Dermis blood vessel endothelial cell (primary cell): Measurements from ENCODE around the gene C1QL4. TPM values are rescaled to one million over a fixed set of nuclear protein-coding genes. Genes with fewer than 3 reads are reported as not detected.
A peak's percentile ranks its signal among the peaks of the same experiment; 100 is the strongest.
"Not testable (repeated sequence)": the region's sequence is repeated elsewhere in the genome, so short reads cannot be mapped to it uniquely, and the experiment has no call there.

ENCODE experiments used
- DNase-seq: peaks from one replicate; pipeline ENCODE4 v3.0.0; 2010
- total RNA-seq: library from RNA; depleted of rRNA; stranded (reverse); fragments of >200 nt; gene quantifications from 2 replicates; pipeline ENCODE4 v1.2.3, GENCODE V29; 2014

C1QL4 gene
- total RNA-seq, 1 donor from 2014 or later = under 0.01 TPM

- no peak for DNase-seq
Measured at GRCh38 chr12:49301760-49302159, 35.2 kb downstream of the C1QL4 start.

- peak; percentile 26 for DNase-seq
Measured at GRCh38 chr12:49298160-49298559, 38.8 kb downstream of the C1QL4 start.

GRCh38 chr12:49297695-49298060 is 39.3 kb downstream of the C1QL4 start:
- no peak for DNase-seq

GRCh38 chr12:49296836-49297694 is 39.9 kb downstream of the C1QL4 start:
- DNase-seq = no peak

GRCh38 chr12:49296034-49296835 is 40.8 kb downstream of the C1QL4 start:
- peak; percentile 46 for DNase-seq

DNA sequence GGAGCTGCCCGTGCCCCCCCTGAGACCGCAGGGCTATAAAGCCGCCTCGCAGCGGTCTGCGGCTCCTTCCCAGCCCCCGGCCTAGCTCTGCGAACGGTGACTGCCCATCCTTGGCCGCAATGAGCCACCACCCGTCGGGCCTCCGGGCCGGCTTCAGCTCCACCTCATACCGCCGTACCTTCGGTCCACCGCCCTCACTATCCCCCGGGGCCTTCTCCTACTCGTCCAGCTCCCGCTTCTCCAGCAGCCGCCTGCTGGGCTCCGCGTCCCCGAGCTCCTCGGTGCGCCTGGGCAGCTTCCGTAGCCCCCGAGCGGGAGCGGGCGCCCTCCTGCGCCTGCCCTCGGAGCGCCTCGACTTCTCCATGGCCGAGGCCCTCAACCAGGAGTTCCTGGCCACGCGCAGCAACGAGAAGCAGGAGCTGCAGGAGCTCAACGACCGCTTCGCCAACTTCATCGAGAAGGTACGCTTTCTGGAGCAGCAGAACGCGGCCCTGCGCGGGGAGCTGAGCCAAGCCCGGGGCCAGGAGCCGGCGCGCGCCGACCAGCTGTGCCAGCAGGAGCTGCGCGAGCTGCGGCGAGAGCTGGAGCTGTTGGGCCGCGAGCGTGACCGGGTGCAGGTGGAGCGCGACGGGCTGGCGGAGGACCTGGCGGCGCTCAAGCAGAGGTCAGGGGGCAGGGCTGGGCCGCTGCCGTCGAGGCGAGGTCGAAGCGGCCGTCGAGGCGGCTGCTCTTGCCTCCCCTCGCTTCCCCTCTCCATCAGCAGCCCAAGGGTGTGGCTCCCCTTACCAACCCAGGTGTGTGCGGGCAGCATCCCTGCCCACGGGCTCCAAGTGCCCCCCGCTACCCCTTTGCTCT is 41.7 kb downstream of the C1QL4 start, which contains the start of gene PRPH:
Gene PRPH, plus strand, starts transcription at position 66 of the 855 bp plus-strand sequence. Its CDS starts 54 bp downstream, at position 120.
- peak; percentile 23 for DNase-seq

GRCh38 chr12:49294804-49295081 is 42.2 kb downstream of the C1QL4 start:
- no peak for DNase-seq

DNA sequence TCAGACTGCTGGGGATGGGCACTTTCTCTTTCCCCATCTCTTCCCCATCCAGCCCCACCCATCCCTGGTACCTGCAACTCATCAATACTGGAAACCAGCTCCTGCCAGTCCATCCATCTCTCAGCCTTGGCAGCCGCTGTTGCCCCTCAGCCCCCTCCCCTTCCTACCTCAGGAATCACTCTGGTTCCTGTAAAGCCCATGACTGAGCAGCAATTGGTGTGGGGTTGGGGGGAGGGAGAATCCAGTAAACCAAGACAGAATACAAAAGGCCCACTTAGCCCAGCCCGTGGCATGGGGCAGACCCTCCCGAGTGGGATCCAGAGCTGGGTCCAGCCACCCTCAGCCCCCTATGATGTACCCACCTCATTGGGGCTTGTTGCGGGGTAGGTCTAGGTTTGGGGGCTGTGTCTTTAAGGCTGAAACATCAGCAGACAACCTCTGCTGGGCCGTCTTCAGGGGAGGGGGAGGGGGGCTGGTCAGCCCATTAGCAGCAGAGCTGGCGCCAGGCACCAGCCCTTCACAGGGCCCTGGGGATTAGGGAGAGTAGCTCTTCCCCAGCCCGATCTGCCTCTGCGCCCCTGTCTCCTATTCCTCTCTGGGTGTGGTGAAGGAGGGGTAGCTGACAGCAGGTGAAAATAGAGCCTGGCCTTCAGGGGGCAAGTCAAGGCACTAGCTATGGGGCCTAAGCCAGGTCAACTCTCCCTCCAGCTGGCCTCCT is 42.7 kb downstream of the C1QL4 start:
- DNase-seq = no peak

- DNase-seq = no peak
Measured at GRCh38 chr12:49293056-49293956, 43.7 kb downstream of the C1QL4 start.

- no peak for DNase-seq
Measured at GRCh38 chr12:49292729-49293055, 44.3 kb downstream of the C1QL4 start.

DNA sequence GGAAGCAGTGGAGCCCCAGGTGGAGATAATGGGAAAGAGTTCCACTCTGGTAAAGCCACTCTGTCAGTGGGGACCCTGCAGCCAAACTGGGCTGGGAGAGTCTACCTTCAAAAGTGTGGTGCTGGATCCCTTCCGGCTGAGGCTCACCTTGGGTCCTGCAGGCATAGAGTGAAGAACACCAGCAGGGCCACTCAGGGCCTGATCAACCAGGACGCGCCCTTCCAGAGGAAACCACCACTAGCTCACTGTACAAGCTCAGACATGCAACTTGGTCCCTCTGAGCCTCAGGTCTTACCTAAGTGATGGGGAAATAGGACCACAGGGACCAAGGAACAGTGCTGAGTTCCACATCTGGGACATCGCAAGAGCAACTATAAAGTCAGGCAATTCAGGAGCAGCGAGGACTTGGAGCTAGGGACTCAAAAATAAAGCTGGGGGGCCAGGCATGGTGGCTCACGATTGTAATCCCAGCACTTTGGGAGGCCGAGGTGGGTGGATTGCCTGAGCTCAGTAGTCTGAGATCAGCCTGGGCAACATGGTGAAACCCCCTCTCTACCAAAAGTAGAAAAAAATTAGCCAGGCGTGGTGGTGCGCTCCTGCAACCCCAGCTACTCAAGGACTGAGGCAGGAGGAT is 47.9 kb downstream of the C1QL4 start:
- DNase-seq = no peak

- peak; percentile 75 for DNase-seq
Measured at GRCh38 chr12:49288412-49288853, 48.6 kb downstream of the C1QL4 start.

DNA sequence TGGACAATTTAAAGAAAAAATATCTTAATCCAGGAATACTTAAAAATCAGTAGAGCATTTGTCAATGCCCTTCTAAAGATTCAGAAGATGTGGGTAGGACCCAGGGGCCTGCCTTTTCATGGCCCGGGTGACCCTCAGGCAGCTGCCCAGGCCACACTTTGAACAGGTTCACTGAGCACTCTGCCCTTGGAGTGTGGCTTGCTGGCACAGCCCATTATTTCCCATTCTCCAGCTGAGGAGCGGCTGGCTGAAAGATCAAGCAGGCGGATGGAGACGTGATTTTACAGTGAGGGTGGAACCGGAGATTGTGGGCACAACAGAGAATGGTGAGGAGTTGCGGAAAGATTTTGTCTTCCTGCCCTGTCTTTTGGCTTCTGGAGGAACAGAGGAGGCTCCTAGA is 49.1 kb downstream of the C1QL4 start:
- no peak for DNase-seq

DNA sequence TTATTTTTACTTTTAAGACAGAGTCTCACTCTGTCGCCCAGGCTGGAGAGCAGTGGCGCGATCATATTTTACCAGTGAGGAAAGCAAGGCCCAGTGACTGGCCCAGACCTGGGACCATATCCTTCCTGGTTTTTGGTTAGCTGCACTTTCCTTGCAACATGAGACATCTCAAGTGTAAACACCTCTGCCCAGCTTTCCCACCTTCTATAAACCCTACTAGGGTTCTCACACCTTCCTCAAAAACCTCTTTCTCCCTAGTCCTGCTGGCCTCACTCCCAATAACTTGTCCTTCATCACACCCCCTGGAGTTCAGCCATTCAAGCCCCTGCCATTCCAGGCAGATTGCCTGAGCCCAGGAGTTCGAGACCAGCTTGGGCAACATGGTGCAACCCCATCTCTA is 52.3 kb downstream of the C1QL4 start:
- no peak for DNase-seq

GRCh38 chr12:49283541-49284429 is 53.2 kb downstream of the C1QL4 start:
- DNase-seq = no peak

- DNase-seq = not testable (repeated sequence)
Measured at GRCh38 chr12:49282740-49283375, 54.1 kb downstream of the C1QL4 start.
